HG03354 (cell line): ENCODE data around the gene MUC5B.

Experiments
- ATAC-seq: cut with Tn5 transposase; IDR thresholded peaks from one replicate; pipeline ENCODE4 v1.9.1; 2021; ENCODE audit warnings: mild to moderate bottlenecking; ENCODE audit not compliant: unreplicated experiment, poor library complexity, severe bottlenecking

Gene MUC5B

DNA sequence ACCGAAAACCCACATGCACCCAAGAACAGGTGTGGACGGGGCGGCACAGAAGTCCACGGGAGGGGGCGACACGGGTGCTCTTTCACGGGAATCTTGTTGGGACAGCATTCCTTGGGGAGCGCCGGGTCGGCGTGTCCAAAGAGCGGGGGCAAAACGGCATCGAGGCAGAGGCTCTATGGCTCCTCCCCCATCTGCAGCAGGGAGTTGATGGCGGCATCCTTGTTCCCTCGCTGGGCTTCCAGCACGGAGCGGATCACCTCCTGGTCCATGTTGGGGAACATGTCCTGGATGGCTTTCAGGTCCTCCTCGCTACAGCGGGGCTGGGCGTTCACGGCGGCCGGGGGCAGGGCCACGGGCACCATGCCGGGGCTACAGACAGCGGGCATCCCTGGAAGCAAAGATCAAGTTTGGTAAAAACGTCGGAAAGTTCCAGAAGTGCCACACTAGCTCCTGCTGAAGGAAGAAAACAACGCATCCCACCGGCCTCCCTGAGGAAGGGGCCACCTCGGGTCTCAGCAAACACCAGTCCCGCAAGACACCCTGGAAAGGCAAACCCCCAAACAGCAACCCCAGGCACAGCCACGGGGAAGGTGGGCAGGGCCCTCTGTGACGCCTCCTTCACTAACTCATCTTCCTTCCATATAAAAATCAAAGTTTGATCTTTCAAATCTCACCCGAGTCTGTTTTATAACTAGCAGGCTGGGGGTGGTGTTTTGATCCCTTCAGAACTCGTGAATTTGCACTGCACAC is 54.2 kb downstream of the MUC5B start:
- ATAC-seq, result no peak

DNA sequence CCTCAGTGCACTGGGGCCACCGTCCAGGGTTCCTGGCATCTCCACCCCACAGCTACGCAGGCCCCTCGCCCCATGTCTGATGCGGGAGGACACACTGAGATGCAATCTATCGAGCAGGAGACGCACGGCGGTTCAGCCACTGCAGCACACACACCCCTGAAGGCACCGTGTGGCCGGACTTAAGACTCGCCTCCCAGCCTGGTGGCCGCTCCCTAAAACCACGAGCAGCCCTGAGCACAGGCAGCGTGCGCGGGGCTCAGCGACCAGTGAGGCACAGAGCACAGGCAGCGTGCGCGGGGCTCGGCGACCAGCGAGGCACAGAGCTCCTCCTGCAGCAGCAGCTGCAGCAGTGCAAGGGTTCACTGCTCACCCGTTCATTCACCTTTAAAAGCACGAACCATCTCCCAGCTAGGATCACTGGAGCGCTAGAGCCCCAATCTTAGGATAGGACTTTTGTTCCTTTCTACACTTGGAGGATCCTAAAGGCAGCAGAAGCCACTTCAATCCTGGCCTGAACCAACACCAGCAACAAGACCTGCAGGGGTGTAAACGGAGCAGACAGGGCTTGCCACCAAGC is 55.2 kb downstream of the MUC5B start:
- no peak for ATAC-seq

DNA sequence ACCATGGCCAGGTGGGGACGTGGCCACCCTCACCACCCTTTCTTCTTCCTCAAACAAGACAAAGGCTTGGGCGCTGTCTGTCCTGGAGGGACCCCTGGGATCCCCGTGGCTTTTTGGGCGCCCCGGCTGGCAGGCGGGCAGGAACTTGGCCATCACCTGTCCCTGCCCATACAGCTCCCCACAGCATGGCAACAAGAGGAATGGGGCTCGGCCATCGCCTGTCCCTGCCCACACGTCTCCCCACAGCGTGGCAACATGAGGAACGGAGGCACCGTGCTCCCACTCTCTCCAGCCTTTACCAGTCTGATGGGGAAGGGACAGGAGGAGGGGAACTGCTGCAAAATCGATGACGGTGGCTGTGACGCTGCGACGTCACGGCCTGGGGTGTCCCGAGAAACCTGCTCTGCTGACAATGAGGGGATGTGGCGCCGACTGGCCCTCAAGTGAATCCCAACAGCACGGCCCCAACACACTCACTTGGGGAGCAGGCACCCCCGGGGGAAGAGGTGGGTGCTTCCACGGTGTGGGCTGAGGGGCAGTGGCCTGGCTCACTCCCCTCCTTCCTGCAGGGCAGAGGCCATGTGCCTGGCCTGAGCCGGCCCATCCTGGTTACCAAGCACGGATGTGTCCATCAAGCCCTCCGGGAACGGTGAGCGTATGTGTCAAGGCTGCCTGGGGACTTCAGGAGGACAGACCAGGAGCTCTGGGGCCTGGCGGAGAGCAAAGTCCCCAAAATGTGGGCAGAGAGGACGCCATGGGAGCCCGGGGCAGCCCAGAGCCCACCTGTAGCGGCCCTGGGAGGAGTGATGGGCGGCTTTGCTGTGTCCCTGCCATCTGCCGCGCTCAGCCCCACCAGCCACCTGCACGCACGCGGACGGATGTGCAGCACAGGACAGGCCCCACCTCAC is 56.2 kb downstream of the MUC5B start:
- ATAC-seq, result no peak

DNA sequence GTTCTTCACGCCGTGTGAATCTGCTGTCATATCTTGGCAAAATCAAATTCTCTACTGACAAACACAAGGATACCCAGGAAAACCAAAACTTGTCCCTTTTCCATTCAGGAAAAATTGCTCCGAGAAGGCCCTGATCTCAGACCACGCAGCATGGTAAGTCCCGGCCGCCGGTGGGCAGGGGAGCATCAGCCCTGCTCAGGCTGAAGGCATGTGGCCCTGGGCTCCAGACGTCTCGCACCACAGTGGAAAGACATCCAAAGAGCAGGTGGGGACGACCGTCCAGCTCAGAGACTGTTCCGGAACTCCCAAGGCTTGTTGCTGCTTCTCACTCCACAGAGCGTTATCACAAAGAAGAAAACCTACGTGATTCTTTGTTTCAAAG is 56.8 kb downstream of the MUC5B start:
- no peak for ATAC-seq

DNA sequence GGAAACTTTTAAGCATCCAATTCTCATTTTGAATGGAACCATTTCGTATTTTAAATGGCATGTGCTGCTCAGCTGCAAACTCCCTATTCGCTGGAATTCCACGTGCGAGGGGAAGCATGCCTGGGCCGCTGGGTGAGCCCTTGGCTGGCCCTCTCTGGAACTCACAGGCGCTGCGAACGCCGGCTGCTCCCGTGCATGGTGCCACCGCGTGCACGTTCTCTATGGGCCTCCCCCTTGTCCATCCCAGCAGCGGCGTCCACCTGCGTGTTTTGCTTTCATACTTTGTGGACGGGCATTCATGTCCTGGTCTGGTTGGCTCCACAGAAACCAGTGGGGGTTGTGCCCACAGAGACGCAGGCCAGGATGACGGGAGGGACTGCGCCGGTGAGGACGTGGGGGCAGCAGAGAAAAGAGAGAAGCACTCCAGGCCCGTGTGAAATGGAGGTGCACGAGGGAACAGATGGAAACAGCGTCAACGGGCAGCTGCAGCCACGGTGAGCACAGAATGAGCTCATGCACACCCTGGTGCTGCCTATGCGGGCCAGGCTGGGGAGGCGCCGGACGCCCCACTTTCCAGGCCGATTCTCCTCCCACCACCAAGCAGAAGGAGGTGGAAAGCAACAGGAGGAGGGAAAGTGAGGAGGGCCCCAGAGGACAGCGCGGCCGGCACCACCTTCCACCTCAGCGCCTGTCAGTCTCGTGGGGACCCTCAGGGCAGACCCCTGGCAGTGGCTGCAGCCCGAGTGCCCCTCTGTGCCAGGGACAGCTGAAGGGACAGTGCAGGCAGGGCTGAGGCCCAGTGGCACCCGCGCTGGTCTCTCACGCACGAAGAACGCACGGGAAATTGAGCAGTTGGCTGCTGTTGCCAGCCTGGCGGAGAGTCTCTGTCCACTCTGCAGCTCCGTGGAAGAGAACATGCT is 57.5 kb downstream of the MUC5B start:
- ATAC-seq, result no peak

DNA sequence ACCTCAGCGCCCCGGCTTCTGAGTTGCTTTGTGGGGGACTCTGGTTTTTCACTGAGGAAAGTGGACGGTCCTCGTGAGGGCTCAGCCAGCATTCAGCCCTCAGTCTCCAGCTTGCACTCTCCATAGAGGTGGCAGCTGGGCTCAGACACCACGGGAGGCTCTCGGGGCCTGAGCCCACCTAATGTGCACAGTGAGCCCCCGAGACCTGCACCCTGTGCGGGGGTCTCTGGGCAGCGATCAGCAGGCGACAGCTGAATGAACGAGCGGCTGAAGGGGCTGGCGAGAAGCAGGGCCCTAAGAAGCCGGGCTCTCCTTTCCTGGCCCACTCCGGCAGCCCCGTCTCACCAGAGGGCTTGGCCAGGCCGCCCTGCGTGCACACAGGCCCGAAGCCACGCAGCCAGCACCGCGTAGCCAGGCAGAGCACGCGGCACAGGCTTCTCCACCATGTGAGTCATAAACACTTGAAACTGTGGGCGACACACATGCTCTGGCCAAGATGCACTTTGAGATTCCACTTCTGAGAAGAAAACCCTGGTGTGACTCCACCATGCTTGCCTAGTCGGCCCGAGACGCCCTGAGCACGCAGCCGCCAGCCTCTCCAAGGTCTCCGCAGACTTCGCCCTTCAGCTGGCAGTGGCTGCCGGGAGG is 58.6 kb downstream of the MUC5B start:
- no peak for ATAC-seq

DNA sequence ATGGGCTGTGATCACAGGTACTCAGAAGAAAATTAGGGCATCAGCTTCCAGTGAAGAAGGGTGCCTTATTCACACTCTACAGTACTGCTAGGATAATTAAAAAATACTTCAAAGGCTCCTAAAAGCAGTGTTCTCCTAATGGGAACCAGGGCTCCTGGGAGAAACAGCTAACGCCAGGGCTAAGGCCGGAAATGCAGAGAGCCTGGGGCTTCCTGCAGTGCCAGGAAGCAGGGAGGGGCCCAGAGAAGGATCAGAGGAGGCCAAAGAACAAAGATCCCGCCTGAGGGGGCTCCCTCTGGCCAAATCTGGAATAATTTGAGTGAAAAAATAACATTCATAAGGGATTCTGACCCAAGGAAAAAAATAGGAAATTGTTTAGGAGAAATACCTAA is 59.1 kb downstream of the MUC5B start:
- no peak for ATAC-seq

DNA sequence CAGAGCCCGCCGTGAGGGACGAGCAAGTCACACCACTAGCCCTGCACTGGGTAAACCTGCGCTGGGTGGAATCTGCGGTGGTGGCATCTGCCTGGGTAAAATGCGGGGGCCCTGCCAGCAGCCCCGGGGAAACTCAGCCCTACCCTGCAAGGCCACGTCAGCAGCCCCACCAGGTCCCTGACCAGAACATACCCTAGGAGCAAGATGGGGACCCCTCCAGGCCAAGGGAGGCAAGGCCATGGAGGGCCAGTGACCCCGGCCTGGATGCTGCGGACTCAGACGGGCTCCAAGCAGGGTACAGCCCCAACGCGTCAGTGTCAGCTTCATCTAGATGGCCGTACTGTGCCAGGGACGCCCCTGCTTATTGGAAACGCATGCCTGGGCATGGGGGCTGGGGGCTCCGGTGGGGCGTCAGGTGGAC is 60.2 kb downstream of the MUC5B start:
- no peak for ATAC-seq

DNA sequence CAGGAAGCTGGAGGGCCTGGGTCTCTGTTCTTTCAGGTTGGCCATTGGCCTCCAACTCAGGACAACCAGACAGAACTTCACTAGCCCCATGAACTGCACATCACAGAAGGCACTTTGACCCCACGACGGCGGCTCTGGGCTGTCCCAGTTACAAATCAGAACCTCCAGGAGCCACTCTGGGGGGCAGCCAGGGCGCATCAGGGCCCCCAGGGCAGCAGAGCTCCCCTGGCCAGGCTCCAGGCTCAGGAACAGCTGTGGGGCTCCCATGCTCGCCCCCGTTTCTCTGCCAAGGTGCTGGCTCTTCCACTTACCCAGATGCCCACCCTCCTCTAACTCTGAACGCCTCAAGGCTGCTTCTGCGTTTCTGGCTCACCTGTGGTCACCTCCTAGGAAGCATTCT is 61.0 kb downstream of the MUC5B start:
- no peak for ATAC-seq

DNA sequence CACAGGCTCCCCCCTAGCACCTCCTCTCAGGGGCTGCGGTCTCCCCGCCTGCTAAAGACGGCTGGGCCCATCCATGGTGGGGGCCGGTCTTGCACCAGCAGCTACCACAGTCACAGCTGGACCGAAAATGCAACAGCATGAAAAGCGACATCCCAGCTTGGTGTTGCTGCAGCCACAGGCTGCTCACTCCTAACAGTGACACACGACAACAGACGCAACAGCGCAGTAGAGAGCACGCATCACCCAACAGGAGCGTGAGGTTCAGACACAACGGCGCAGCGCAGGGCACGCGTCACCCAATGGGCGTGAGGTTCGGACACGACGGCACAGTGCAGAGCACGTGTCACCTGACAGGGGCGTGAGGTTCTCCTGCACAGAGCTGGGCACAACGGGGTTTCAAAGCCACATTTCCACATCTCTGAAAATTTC is 62.5 kb downstream of the MUC5B start:
- no peak for ATAC-seq

DNA sequence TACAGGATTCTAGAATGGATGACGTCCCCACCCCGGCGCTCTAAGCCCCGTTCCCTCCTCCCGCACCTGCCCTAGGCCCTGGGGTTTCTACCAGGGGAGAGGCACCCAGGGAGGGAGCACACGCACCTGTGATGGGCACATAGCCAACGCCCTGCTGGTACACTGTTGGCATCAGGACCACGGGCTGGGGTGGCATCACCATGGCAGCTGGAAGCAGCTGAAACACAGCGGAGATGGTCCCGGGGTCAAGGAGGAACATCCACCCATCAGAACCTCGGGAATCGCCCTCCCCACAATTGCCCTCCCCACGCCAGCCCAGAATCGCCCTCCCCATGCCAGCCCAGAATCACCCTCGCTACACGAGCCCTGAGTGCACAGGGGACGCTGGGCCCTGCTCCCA is 63.0 kb downstream of the MUC5B start:
- no peak for ATAC-seq

DNA sequence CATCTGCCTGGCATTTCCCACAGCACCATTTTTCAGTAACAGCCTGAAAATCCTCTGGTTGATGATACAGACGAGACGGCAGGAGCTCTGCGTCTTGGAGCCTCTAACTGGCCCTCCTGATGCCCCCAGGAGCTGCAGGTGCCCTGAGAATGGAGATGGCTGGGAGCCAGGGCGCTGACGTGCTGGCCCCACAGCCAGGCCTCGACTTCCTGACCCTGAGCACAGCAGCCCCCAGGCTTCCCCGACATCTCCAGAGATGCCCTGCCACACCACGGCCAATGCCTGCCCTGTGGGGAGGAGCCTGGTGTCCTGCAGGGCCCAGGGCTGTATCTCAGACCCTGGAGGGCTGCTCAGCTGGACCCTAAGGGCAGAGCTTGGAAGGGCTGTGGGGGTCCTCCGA is 65.1 kb downstream of the MUC5B start:
- ATAC-seq, result no peak

DNA sequence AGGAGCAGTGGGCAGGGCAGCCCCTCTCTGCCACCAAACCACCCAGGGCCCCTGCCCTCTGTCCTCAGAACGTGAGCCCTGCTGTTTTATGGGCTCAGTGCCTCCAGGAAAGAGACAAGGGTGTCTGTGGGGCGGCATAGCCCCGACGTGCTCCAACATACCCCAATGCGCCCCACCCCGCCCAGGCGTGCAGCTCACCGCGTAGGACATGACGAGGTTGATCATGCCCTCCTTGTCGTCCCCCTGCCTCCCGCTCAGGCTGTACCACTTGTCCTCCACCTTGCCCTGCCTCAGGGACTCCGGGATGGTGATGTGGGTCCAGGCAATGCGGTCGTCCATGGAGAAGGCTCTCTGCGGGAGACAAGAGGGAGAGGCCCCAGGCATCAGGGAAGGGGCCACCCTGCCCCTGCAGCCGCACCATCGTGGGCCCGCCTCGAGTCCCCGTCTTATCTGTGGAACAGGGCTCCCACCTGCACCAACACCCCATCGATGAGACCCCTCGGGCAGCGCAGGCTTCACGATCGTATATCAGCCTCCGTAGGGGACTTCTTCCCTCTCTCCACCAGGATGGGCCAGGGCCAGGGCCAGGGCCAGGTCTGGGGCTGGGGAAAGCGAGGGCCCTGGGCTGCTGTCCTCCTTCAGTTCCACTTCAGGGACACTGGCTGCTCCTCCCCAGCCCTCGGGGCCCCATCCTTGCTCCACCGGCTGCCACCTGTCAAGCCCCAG is 65.7 kb downstream of the MUC5B start:
- no peak for ATAC-seq

DNA sequence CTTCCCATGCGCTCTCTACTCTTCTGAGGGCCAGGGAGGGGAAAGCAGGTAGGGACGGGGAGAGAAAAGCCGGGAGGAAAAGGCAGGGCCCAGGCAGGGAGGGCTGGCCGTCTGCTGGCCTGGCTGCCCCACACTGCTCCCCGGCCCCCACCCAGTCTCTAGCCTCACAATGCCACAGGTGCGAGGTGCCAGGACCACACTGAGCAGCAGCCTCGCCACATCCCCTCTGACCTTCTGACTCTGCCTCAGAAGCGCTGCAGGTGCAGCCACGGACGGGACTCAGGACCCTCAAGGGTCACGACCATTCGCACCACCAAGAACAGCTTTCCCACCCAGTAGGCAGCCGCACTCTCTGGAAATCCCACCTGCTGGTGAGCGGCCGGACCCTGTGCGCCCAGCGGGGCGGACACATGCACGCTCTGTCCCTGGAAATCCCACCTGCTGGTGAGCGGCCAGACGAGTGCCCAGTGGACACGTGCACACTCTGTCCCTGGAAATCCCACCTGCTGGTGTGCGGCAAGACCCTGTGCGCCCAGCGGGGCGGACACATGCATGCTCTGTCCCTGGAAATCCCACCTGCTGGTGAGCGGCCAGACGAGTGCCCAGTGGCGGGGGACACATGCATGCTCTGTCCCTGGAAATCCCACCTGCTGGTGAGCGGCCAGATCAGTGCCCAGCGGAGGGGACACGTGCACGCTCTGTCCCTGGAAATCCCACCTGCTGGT is 66.5 kb downstream of the MUC5B start:
- no peak for ATAC-seq

DNA sequence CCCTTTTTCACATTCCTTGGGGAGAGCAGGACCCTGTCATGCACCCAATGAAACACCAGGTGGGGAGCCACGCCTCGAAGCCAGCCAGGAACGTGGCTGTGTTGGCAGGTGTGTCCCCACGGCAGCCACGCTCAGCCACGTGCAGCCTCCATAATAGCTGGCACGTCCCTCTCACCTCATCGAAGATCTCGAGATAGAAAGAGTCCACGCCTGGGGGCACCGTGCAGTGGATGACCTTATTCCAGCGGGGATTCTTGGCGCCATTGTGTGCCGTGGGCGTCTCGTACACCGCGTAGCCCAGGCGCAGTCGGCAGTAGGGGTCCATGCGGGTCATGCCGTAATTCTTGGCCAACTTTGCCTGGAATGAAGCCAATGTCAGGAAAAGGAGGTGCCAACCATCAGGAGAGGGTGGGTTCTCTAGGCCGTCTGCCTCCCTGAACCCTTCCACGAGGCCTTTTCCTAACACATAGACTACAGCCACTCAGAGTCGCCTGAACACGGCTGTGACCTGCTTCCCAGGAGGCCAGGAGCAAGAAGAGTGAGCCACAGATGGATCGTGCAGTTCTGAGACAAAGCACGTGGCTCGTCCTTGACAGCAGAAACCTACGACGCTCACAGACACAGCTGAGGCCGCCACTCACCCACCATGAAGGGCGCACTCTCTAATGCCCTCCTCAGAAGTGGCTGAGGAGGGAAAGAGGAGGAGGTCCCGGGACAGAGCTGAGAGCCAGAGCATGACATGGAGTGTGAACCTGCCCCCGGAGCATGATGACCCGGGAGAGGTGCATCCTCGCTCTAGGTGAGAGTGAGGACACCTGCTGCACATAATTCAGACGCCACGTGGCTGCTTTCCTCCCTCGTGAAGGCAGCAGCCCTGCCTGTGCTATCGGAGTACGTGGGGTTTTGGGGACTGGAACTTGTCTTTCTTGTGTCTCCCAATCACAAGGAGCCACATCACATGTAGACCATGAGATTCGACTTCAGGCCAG is 67.5 kb downstream of the MUC5B start:
- no peak for ATAC-seq

DNA sequence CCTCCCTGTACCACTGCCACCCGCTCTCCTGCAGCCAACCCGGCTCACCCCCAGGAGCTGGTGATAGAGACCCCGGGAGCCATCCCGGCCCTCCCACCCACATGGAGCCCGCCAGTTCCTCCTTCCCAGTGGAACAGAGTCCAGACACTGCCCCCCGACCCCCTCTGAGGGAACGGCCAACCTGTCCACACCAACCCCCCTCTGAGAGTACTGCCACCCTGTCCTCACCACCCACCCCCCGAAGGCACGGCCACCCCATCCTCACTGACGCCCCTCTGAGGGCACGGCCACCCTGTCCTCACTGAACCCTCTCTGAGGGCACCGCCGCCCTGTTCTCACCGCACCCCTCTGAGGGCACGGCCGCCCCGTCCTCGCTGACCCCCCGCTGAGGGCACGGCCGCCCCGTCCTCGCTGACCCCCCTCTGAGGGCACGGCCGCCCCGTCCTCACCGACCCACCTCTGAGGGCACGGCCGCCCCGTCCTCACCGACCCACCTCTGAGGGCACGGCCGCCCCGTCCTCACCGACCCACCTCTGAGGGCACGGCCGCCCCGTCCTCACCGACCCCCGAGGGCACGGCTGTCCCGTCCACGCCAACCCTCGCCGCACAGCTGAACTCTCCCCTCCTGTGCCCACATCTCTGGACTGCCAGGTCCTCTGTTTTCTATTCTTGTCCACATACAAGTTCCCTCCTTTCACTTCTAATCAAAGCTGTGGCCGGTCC is 68.6 kb downstream of the MUC5B start:
- no peak for ATAC-seq
